Suprapubic skin (tissue), 4 donors: ENCODE results near the gene CPNE5. TPM values are rescaled to one million over a fixed set of nuclear protein-coding genes. Genes with fewer than 3 reads are reported as not detected.

Experiments used
- DNase-seq, 2 donors: peaks; one replicate each; pipeline ENCODE4 v3.0.0-alpha.2; 2019; ENCODE audit warnings: low spot score in 2 of 2
- H3K27ac ChIP-seq: fragments of 200-600 bp; sonication (generic); one replicate; pipeline ENCODE4 v1.5.1; 2019
- H3K27me3 ChIP-seq: fragments of 200-600 bp; sonication (generic); one replicate; pipeline ENCODE4 v1.5.1; 2019
- H3K36me3 ChIP-seq: fragments of 200-600 bp; sonication (generic); one replicate; pipeline ENCODE4 v1.5.1; 2019
- H3K4me1 ChIP-seq: fragments of 200-600 bp; sonication (generic); one replicate; pipeline ENCODE4 v1.5.1; 2019
- H3K4me3 ChIP-seq: fragments of 200-600 bp; sonication (generic); one replicate; pipeline ENCODE4 v1.5.1; 2019; ENCODE audit warnings: mild to moderate bottlenecking
- H3K9me3 ChIP-seq: fragments of 200-600 bp; sonication (generic); one replicate; pipeline ENCODE4 v1.5.1; 2019
- CTCF ChIP-seq, 2 donors: fragments of 200-600 bp in 1 of 2; fragments of 450-650 bp in 1 of 2; sonication (generic) in 1 of 2; IDR thresholded peaks; one replicate each; pipeline ENCODE4 v1.5.1; 2016 to 2019; ENCODE audit warnings: antibody characterized with exemption in 2 of 2, mild to moderate bottlenecking in 1 of 2, moderate library complexity in 1 of 2
- EP300 ChIP-seq: sonication (generic); formaldehyde crosslinking; IDR thresholded peaks from one replicate; pipeline ENCODE4 v1.6.1; 2017; ENCODE audit warnings: antibody characterized with exemption
- POLR2A ChIP-seq, 2 donors: fragments of 450-650 bp; IDR thresholded peaks; one replicate each; pipeline ENCODE4 v1.6.1; 2017; ENCODE audit warnings: antibody characterized with exemption in 2 of 2, mild to moderate bottlenecking in 2 of 2, moderate library complexity in 2 of 2
- POLR2AphosphoS5 ChIP-seq, 3 donors: sonication (generic); formaldehyde crosslinking; IDR thresholded peaks; one replicate each; pipeline ENCODE4 v1.6.1; 2017; ENCODE audit warnings: antibody characterized with exemption in 3 of 3
- WGBS: methylation state at CpG from one replicate; pipeline ENCODE4 v1.1.5; 2018; 5-methylcytosine and 5-hydroxymethylcytosine counted together
- total RNA-seq, 4 donors: library from RNA; depleted of rRNA; stranded (reverse); fragments of >200 nt; gene quantifications; one replicate each; pipeline ENCODE4 v1.1.0, GENCODE V29; 2016

CPNE5 gene
- total RNA-seq, 4 donors from 2014 or later = 0.48 to 1.2 (median 0.90) TPM

- H3K36me3 ChIP-seq = no peaks in the 10 kb centered on the region
- H3K4me3 ChIP-seq = no peak overlapping the region
- H3K4me1 ChIP-seq = peaks cover 7% of the 10 kb centered on the region
- no peaks in the 10 kb centered on the region for H3K9me3 ChIP-seq
- no peaks in the 10 kb centered on the region for H3K27me3 ChIP-seq
- TF ChIP-seq EP300 (no peak), CTCF (IDR thresholded peaks at IDR 0.05) (no peak), POLR2AphosphoS5 (IDR thresholded peaks at IDR 0.05) (no peak), POLR2A (IDR thresholded peaks at IDR 0.05) (no peak)
- H3K27ac ChIP-seq = no peak overlapping the region
- DNase-seq = no peak
- 94% methylated on average over 8 of the region's 8 CpGs for WGBS
Observed at GRCh38 chr6:36788186-36788585, 51.1 kb downstream of the CPNE5 start.

DNA sequence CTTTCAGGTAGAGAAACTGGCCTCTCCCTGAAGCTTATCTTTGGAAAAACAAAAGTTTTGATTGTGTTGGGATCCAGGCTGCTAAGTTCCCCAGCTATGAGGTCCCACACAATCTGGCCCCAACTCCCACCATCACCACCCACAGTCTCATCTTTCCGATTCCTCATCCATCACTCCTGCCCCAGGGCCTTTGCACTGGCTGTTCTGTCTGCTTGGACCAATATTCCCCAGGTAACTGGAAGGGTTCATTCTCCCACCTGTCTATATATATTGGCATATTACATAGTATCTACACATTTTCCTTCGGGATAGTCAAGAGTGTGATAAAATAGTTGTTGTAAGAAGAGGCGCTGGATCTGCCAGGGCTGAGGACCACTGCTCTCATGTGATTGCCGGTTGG, 52.0 kb downstream of the CPNE5 start:
- H3K27me3 ChIP-seq = no peaks in the 10 kb centered on the region
- no peaks in the 10 kb centered on the region for H3K9me3 ChIP-seq
- no peak for DNase-seq
- no peak overlapping the region for H3K27ac ChIP-seq
- TF ChIP-seq EP300 (no peak), POLR2AphosphoS5 (IDR thresholded peaks at IDR 0.05) (no peak), POLR2A (IDR thresholded peaks at IDR 0.05) (no peak), CTCF (IDR thresholded peaks at IDR 0.05) (no peak)
- no peaks in the 10 kb centered on the region for H3K36me3 ChIP-seq
- H3K4me3 ChIP-seq = no peak overlapping the region
- WGBS = 94% methylated on average over 4 of the region's 4 CpGs
- H3K4me1 ChIP-seq = peaks cover 7% of the 10 kb centered on the region

- Histone ChIP-seq H3K27me3 (no peaks in the 10 kb centered on the region), H3K36me3 (no peaks in the 10 kb centered on the region), H3K4me3 (no peak overlapping the region), H3K27ac (no peak overlapping the region), H3K4me1 (peaks cover 7% of the 10 kb centered on the region), H3K9me3 (no peaks in the 10 kb centered on the region)
- 70% methylated on average over 6 of the region's 6 CpGs for WGBS
- DNase-seq = no peak
- TF ChIP-seq CTCF (IDR thresholded peaks at IDR 0.05) (no peak), POLR2AphosphoS5 (IDR thresholded peaks at IDR 0.05) (no peak), POLR2A (IDR thresholded peaks at IDR 0.05) (no peak), EP300 (no peak)
Observed at GRCh38 chr6:36786055-36786675, 53.1 kb downstream of the CPNE5 start.

DNA sequence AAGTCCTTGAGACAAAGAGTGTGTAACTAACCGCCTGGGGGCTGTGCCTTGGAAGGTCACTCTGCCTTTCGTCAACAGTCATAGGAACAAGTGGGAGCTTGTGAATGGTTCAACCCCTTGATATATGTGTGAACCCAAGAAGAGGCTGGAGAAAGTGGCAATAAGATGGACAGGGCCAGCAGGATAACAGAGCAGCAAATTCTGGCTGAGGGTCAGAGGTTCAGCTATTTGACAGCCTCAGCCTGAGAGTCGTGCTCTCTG, 54.9 kb downstream of the CPNE5 start:
- no peaks in the 10 kb centered on the region for H3K36me3 ChIP-seq
- WGBS = 79% methylated on average over 3 of the region's 3 CpGs
- H3K27ac ChIP-seq = no peak overlapping the region
- H3K4me3 ChIP-seq = no peak overlapping the region
- H3K9me3 ChIP-seq = no peaks in the 10 kb centered on the region
- H3K4me1 ChIP-seq = peaks cover 5% of the 10 kb centered on the region
- no peaks in the 10 kb centered on the region for H3K27me3 ChIP-seq
- no peak for DNase-seq
- no peak for TF ChIP-seq EP300
- TF ChIP-seq CTCF (IDR thresholded peaks at IDR 0.05) = no peak
- TF ChIP-seq POLR2A (IDR thresholded peaks at IDR 0.05) = no peak
- TF ChIP-seq POLR2AphosphoS5 (IDR thresholded peaks at IDR 0.05) = no peak

- WGBS = 77% methylated on average over 5 of the region's 5 CpGs
- H3K27ac ChIP-seq = no peak overlapping the region
Observed at GRCh38 chr6:36783603-36784375, 55.5 kb downstream of the CPNE5 start.

More at GRCh38 chr6:36783603-36784375, 55.5 kb downstream of the CPNE5 start:
- no peak overlapping the region for H3K4me3 ChIP-seq
- H3K27me3 ChIP-seq = no peaks in the 10 kb centered on the region
- no peaks in the 10 kb centered on the region for H3K36me3 ChIP-seq
- no peak for DNase-seq
- peaks cover under 1% of the 10 kb centered on the region for H3K4me1 ChIP-seq
- no peaks in the 10 kb centered on the region for H3K9me3 ChIP-seq
- no peak for TF ChIP-seq POLR2A (IDR thresholded peaks at IDR 0.05)
- no peak for TF ChIP-seq POLR2AphosphoS5 (IDR thresholded peaks at IDR 0.05)
- no peak for TF ChIP-seq EP300
- no peak for TF ChIP-seq CTCF (IDR thresholded peaks at IDR 0.05)
